A673 (cell line): Measurements from ENCODE around the gene TMEM63A. TPM values are rescaled to one million over a fixed set of nuclear protein-coding genes. Genes with fewer than 3 reads are reported as not detected.

Experiments used
- BruUV-seq: library from RNA; stranded (reverse); fragments of 400-500 nt; replicated peaks from 2 replicates; lab custom pipeline; 2021; lab: Mats Ljungman, UMichigan
- CTCF ChIA-PET: fragments of 300-600 bp; sonication (Branson Sonifier 250); formaldehyde crosslinking; loops from one replicate; lab custom pipeline; 2022; ENCODE audit warnings: antibody characterized with exemption; lab: Charles Lee
- POLR2A ChIA-PET: fragments of 300-600 bp; sonication (Branson Sonifier 250); formaldehyde crosslinking; loops from one replicate; lab custom pipeline; 2022; ENCODE audit warnings: antibody characterized with exemption; ENCODE audit not compliant: low non-redundant PET; lab: Charles Lee
- DNase-seq: peaks from one replicate; pipeline ENCODE4 v3.0.0-alpha.2; 2015; ENCODE audit warnings: low spot score
- H3K27ac ChIP-seq: fragments of 200-600 bp; sonication (generic); 2 replicates; pipeline ENCODE4 v1.5.1; 2016; ENCODE audit warnings: mixed run types, low read depth, mild to moderate bottlenecking, mixed read lengths, antibody characterized with exemption, low read length; ENCODE audit not compliant: poor library complexity, severe bottlenecking
- H3K27me3 ChIP-seq: fragments of 200-600 bp; sonication (generic); replicated peaks from 2 replicates; pipeline ENCODE4 v1.6.1; 2017; ENCODE audit warnings: mixed run types, low read depth, mild to moderate bottlenecking, mixed read lengths, antibody characterized with exemption, low read length; ENCODE audit not compliant: insufficient read depth, poor library complexity
- H3K36me3 ChIP-seq: fragments of 200-600 bp; sonication (generic); 2 replicates; pipeline ENCODE4 v1.6.1; 2016; ENCODE audit warnings: mixed run types, mild to moderate bottlenecking, mixed read lengths, antibody characterized with exemption, low read length; ENCODE audit not compliant: insufficient read depth, poor library complexity, severe bottlenecking
- H3K4me1 ChIP-seq: fragments of 200-600 bp; sonication (generic); 2 replicates; pipeline ENCODE4 v1.6.1; 2017; ENCODE audit warnings: mixed run types, mild to moderate bottlenecking, mixed read lengths, antibody characterized with exemption, low read length; ENCODE audit not compliant: insufficient read depth, poor library complexity, severe bottlenecking
- H3K4me3 ChIP-seq: fragments of 200-600 bp; sonication (generic); 2 replicates; pipeline ENCODE4 v1.5.1; 2016; ENCODE audit warnings: low read depth, mixed run types, mild to moderate bottlenecking, mixed read lengths, low read length; ENCODE audit not compliant: poor library complexity, severe bottlenecking
- H3K9me3 ChIP-seq: fragments of 200-600 bp; sonication (generic); 2 replicates; pipeline ENCODE4 v1.6.1; 2016; ENCODE audit warnings: mixed run types, low read depth, mild to moderate bottlenecking, mixed read lengths, antibody characterized with exemption, low read length; ENCODE audit not compliant: poor library complexity, severe bottlenecking
- EZH2 ChIP-seq: fragments of 200-600 bp; sonication (generic); IDR thresholded peaks from 2 replicates; pipeline ENCODE4 v1.6.1; 2017; ENCODE audit warnings: borderline replicate concordance, low read depth, mild to moderate bottlenecking, mixed read lengths, antibody characterized with exemption, low read length; ENCODE audit not compliant: poor library complexity, severe bottlenecking
- intact Hi-C: fragments of 100-400 bp; cut with micrococcal nuclease; formaldehyde crosslinking; loops from one replicate; pipeline ENCODE4 v1.10.0; 2022; ENCODE audit not compliant: unreplicated experiment
- total RNA-seq: library from RNA; stranded (reverse); gene quantifications from 2 replicates; pipeline ENCODE4 v1.2.3, GENCODE V29; 2021
- TF ChIP-seq, protein P1 (sequence below): fragments of 300-800, 200-600 bp; sonication (generic); conservative IDR thresholded peaks from 2 replicates; pipeline ENCODE4 v1.5.1; 2017; ENCODE audit warnings: low read depth, mild to moderate bottlenecking, antibody characterized with exemption, low read length, moderate library complexity, mixed read lengths

TMEM63A gene
- total RNA-seq, 1 experiment from 2014 or later: 25.3 TPM

DNA sequence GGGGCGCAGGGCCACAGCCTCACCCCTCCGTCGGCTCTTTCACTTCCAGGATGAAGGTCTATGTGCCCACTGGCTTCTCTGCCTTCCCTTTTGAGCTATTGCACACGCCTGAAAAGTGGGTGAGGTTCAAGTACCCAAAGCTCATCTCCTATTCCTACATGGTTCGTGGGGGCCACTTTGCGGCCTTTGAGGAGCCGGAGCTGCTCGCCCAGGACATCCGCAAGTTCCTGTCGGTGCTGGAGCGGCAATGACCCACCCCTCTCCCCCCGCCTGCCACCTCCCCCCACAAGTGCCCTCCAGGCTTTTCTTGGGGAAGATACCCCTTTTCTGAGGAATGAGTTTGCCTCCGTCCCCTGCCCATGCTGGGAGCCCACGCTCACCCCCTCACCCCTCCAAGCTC is 37.1 kb downstream of the TMEM63A start:
- Histone ChIP-seq H3K27ac (no peak overlapping the region), H3K4me1 (no peaks in the 10 kb centered on the region), H3K27me3 (no peaks in the 10 kb centered on the region), H3K36me3 (peaks cover 6% of the 10 kb centered on the region), H3K9me3 (no peaks in the 10 kb centered on the region), H3K4me3 (no peak overlapping the region)
- no TSS peak for BruUV-seq
- TF ChIP-seq, protein P1, sequence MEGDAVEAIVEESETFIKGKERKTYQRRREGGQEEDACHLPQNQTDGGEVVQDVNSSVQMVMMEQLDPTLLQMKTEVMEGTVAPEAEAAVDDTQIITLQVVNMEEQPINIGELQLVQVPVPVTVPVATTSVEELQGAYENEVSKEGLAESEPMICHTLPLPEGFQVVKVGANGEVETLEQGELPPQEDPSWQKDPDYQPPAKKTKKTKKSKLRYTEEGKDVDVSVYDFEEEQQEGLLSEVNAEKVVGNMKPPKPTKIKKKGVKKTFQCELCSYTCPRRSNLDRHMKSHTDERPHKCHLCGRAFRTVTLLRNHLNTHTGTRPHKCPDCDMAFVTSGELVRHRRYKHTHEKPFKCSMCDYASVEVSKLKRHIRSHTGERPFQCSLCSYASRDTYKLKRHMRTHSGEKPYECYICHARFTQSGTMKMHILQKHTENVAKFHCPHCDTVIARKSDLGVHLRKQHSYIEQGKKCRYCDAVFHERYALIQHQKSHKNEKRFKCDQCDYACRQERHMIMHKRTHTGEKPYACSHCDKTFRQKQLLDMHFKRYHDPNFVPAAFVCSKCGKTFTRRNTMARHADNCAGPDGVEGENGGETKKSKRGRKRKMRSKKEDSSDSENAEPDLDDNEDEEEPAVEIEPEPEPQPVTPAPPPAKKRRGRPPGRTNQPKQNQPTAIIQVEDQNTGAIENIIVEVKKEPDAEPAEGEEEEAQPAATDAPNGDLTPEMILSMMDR: no peak
- no peak for TF ChIP-seq EZH2
- ChIA-PET POLR2A (no interaction called here), CTCF (interaction anchor here (1.2 kb wide), 1 partner anchor 68 kb away, joined by 4 read pairs; the partner anchor contains the start of gene SRP9)
- intact Hi-C loops: loop anchor here (1.0 to 5.0 kb wide), 2 partner anchors 68 to 370 kb away; partner anchors contain the start of gene SRP9
- DNase-seq: no peak

DNA sequence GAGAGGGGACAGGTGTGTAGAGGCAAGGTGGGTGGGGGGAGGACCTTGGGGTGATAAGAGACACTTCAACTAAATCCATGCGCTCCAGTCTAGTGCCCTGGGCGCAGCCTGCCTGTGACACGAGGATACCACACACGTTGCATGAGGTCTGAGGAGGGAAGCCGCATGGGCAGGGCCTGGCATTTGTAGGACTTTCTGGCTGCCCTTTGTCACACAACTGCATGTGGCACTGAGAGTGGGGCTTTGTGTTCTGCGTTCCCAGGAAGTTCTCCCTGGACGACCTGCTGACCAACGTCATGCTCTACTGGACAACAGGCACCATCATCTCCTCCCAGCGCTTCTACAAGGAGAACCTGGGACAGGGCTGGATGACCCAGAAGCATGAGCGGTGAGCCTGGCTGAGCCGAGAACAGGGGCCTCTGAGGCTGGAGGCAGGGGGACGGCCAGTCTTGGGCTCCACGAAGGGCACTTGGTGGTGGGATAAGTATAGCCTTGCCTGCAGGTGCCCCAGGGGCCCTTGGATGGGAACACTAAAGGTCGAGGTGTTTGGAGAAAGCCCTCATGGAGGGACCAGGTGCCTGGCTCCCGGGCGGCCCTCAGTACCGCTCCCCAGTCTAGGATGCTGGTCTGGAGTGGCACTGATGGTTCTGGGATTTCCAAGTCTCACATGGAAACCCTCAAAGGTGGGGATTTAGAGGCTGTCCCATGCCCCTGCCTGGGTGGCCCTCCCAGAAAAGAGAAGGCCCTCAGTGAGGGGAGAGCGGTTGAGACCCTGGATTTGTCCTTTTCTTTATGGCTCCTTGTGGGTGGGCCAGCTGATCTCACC is 37.7 kb downstream of the TMEM63A start:
- Histone ChIP-seq H3K4me1 (no peaks in the 10 kb centered on the region), H3K27ac (no peak overlapping the region), H3K4me3 (no peak overlapping the region), H3K9me3 (no peaks in the 10 kb centered on the region), H3K27me3 (no peaks in the 10 kb centered on the region), H3K36me3 (peaks cover 6% of the 10 kb centered on the region)
- ChIA-PET CTCF (interaction anchor here (0.5 kb wide), 1 partner anchor 59 kb away, joined by 4 read pairs; no protein-coding TSS in a partner anchor), POLR2A (no interaction called here)
- BruUV-seq: no TSS peak
- intact Hi-C loops: loop anchor here (1.0 to 5.0 kb wide), 2 partner anchors 67 to 369 kb away; partner anchors contain the start of gene SRP9
- TF ChIP-seq, protein P1: no peak
- TF ChIP-seq EZH2: no peak
- no peak for DNase-seq

- no peak overlapping the region for H3K27ac ChIP-seq
- intact Hi-C loops: no loop called here
- DNase-seq: no peak
- peaks cover 6% of the 10 kb centered on the region for H3K36me3 ChIP-seq
- no peak overlapping the region for H3K4me3 ChIP-seq
- no TSS peak for BruUV-seq
- H3K27me3 ChIP-seq: no peaks in the 10 kb centered on the region
- no peaks in the 10 kb centered on the region for H3K9me3 ChIP-seq
- CTCF ChIA-PET: no interaction called here
- POLR2A ChIA-PET: no interaction called here
- no peaks in the 10 kb centered on the region for H3K4me1 ChIP-seq
- TF ChIP-seq, protein P1: no peak
- no peak for TF ChIP-seq EZH2
These were observed 38.8 kb downstream of the TMEM63A start for GRCh38 chr1:225843426-225843795.
